Smooth muscle cell (in vitro differentiated cells): ENCODE data around the gene ELOVL7. TPM values are rescaled to one million over a fixed set of nuclear protein-coding genes. Genes with fewer than 3 reads are reported as not detected.

ENCODE experiments used
- DNase-seq: peaks from one replicate; lab custom pipeline; 2025; ENCODE audit not compliant: unreplicated experiment; lab: John Stamatoyannopoulos, UW
- H2AFZ ChIP-seq: fragments of 200-600 bp; sonication (generic); 2 replicates; pipeline ENCODE4 v1.6.0; 2016; ENCODE audit warnings: antibody characterized with exemption, low read depth, mild to moderate bottlenecking
- H3F3A ChIP-seq: fragments of 200-600 bp; sonication (generic); 2 replicates; pipeline ENCODE4 v1.6.0; 2017; ENCODE audit warnings: antibody characterized with exemption, low read depth
- H3K27ac ChIP-seq: fragments of 200-600 bp; sonication (generic); 2 replicates; pipeline ENCODE4 v1.5.1; 2016; ENCODE audit warnings: low read depth, mild to moderate bottlenecking
- H3K27me3 ChIP-seq: fragments of 200-600 bp; sonication (generic); 2 replicates; pipeline ENCODE4 v1.6.1; 2016; ENCODE audit warnings: low read depth, mild to moderate bottlenecking
- H3K36me3 ChIP-seq: fragments of 200-600 bp; sonication (generic); 2 replicates; pipeline ENCODE4 v1.5.1; 2016; ENCODE audit warnings: low read depth
- H3K4me1 ChIP-seq: fragments of 200-600 bp; sonication (generic); 2 replicates; pipeline ENCODE4 v1.5.1; 2016; ENCODE audit warnings: low read depth
- H3K4me2 ChIP-seq: fragments of 200-600 bp; sonication (generic); 2 replicates; pipeline ENCODE4 v1.6.0; 2016; ENCODE audit warnings: mild to moderate bottlenecking
- H3K4me3 ChIP-seq: fragments of 200-600 bp; sonication (generic); 2 replicates; pipeline ENCODE4 v1.5.1; 2016; ENCODE audit warnings: mild to moderate bottlenecking
- H3K79me2 ChIP-seq: fragments of 200-600 bp; sonication (generic); 2 replicates; pipeline ENCODE4 v1.6.0; 2016; ENCODE audit warnings: low read depth, mild to moderate bottlenecking
- H3K9ac ChIP-seq: fragments of 200-600 bp; sonication (generic); 2 replicates; pipeline ENCODE4 v1.6.0; 2016; ENCODE audit warnings: low read depth
- H3K9me3 ChIP-seq: fragments of 200-600 bp; sonication (generic); replicated peaks from 2 replicates; pipeline ENCODE4 v1.5.1; 2016; ENCODE audit warnings: low read depth
- H4K20me1 ChIP-seq: fragments of 200-600 bp; sonication (generic); 2 replicates; pipeline ENCODE4 v1.6.0; 2016; ENCODE audit warnings: low read depth
- WGBS: methylation state at CpG from one replicate; pipeline ENCODE4 v1.1.7; 2016; ENCODE audit warnings: low lambda C conversion rate; 5-methylcytosine and 5-hydroxymethylcytosine counted together
- polyA plus RNA-seq: library from polyadenylated mRNA; unstranded; fragments of >200 nt; fragmentation: Nextera tagmentation; extraction: Ambion mirVana; gene quantifications from 2 replicates; pipeline ENCODE4 v1.2.1, GENCODE V29; 2016
- total RNA-seq: library from RNA; depleted of rRNA; stranded (reverse); fragments of >200 nt; gene quantifications from 2 replicates; pipeline ENCODE4 v1.2.3, GENCODE V29; 2014
- TF ChIP-seq, protein P1 (sequence below): fragments of 200-600 bp; sonication (generic); IDR thresholded peaks from 2 replicates; pipeline ENCODE4 v1.5.1; 2017; ENCODE audit warnings: borderline replicate concordance, mild to moderate bottlenecking, antibody characterized with exemption; ENCODE audit not compliant: insufficient read depth, poor library complexity, severe bottlenecking

The ELOVL7 gene
- total and polyA plus RNA-seq, 2 experiments from 2014 or later, result 1.0 to 5.0 TPM

DNA sequence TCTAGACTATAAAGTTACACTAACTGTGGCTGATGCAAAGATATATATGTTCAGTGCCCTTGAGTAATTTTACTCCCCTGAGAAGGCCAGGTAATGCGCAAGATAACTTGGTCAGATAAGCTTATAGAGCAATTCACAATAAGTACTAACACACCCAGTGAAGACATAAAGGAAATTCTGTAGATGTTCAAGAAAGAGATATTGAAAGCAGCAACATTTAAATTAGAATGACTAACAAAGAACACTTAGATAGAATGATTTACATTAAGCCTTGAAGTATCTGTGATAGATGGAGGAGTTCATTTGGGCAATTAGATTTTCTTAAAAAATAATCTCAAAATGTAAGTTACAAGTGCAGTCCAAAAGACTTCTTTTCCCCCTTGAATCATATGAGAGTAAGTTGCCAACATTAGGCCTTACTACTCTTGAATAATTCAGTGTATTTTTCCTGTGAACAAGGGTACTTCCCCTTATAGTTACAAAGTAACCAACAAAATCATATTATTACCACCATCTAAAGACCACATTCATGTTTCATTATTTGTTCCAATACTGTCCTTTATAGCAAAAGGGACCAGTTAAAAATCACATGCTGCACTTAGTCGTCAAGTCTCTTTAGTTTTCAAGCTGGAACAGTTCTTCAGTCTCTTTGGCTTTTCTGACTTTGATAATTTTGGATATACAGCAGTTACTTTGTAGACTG is 44.4 kb upstream of the ELOVL7 start:
- H3K36me3 ChIP-seq, result no peaks in the 10 kb centered on the region
- no peaks in the 10 kb centered on the region for H3K4me1 ChIP-seq
- H3K27ac ChIP-seq, result no peak overlapping the region
- H3F3A ChIP-seq, result no peaks in the 10 kb centered on the region
- H3K4me3 ChIP-seq, result no peak overlapping the region
- no peaks in the 10 kb centered on the region for H3K27me3 ChIP-seq
- no peak overlapping the region for H2AFZ ChIP-seq
- H3K79me2 ChIP-seq, result no peaks in the 10 kb centered on the region
- TF ChIP-seq, protein P1, sequence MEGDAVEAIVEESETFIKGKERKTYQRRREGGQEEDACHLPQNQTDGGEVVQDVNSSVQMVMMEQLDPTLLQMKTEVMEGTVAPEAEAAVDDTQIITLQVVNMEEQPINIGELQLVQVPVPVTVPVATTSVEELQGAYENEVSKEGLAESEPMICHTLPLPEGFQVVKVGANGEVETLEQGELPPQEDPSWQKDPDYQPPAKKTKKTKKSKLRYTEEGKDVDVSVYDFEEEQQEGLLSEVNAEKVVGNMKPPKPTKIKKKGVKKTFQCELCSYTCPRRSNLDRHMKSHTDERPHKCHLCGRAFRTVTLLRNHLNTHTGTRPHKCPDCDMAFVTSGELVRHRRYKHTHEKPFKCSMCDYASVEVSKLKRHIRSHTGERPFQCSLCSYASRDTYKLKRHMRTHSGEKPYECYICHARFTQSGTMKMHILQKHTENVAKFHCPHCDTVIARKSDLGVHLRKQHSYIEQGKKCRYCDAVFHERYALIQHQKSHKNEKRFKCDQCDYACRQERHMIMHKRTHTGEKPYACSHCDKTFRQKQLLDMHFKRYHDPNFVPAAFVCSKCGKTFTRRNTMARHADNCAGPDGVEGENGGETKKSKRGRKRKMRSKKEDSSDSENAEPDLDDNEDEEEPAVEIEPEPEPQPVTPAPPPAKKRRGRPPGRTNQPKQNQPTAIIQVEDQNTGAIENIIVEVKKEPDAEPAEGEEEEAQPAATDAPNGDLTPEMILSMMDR, result no peak
- H3K9me3 ChIP-seq, result no peaks in the 10 kb centered on the region
- WGBS, result 100% methylated on average over 2 of the region's 2 CpGs
- DNase-seq, result no peak
- no peak overlapping the region for H3K4me2 ChIP-seq
- no peak overlapping the region for H3K9ac ChIP-seq
- no peaks in the 10 kb centered on the region for H4K20me1 ChIP-seq

DNA sequence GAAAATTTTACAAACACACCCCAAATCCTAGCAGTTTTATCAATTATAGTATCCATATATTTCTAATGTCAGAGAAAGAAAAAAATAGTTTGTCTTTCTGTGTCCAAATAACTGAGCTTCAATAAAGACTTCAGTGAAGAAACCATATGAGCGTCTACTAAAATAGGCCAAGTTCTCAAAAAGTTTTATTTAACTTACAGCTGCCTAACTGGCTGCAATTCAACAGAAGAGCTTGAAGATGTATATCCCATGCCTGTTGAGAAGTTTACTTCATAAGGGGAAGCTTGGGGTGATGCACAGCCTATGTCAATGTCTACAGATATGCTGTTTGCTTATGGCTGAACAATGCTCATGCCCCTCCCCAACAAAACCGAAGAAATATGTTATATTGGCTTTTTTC is 43.7 kb upstream of the ELOVL7 start:
- DNase-seq, result no peak
- H3K4me3 ChIP-seq, result no peak overlapping the region
- H3K79me2 ChIP-seq, result no peaks in the 10 kb centered on the region
- no peaks in the 10 kb centered on the region for H3K4me1 ChIP-seq
- no peaks in the 10 kb centered on the region for H3K27me3 ChIP-seq
- no peak overlapping the region for H3K9ac ChIP-seq
- no peaks in the 10 kb centered on the region for H3F3A ChIP-seq
- H3K36me3 ChIP-seq, result no peaks in the 10 kb centered on the region
- no peak overlapping the region for H2AFZ ChIP-seq
- no peaks in the 10 kb centered on the region for H4K20me1 ChIP-seq
- no peaks in the 10 kb centered on the region for H3K9me3 ChIP-seq
- 95% methylated on average over 2 of the region's 2 CpGs for WGBS
- no peak overlapping the region for H3K27ac ChIP-seq
- TF ChIP-seq, protein P1, result no peak
- H3K4me2 ChIP-seq, result no peak overlapping the region

GRCh38 chr5:60887096-60887495 is 43.0 kb upstream of the ELOVL7 start:
- TF ChIP-seq, protein P1, result no peak
- H2AFZ ChIP-seq, result no peak overlapping the region
- no peak overlapping the region for H3K9ac ChIP-seq
- no peak for DNase-seq
- no peak overlapping the region for H3K4me3 ChIP-seq
- H3K9me3 ChIP-seq, result no peaks in the 10 kb centered on the region
- WGBS, result 100% methylated on average over 1 of the region's 1 CpG
- H4K20me1 ChIP-seq, result no peaks in the 10 kb centered on the region
- H3F3A ChIP-seq, result no peaks in the 10 kb centered on the region
- H3K27ac ChIP-seq, result no peak overlapping the region
- H3K4me1 ChIP-seq, result no peaks in the 10 kb centered on the region
- H3K79me2 ChIP-seq, result no peaks in the 10 kb centered on the region
- peaks cover under 1% of the 10 kb centered on the region for H3K36me3 ChIP-seq
- no peaks in the 10 kb centered on the region for H3K27me3 ChIP-seq
- H3K4me2 ChIP-seq, result no peak overlapping the region

GRCh38 chr5:60886158-60886557 is 42.1 kb upstream of the ELOVL7 start:
- WGBS, result 89% methylated on average over 5 of the region's 5 CpGs
- Histone ChIP-seq H3K4me3 (no peak overlapping the region), H3K79me2 (no peaks in the 10 kb centered on the region), H3K27ac (no peak overlapping the region), H3F3A (no peaks in the 10 kb centered on the region), H3K4me1 (no peaks in the 10 kb centered on the region), H3K4me2 (no peak overlapping the region), H2AFZ (no peak overlapping the region), H3K36me3 (peaks cover 3% of the 10 kb centered on the region), H3K27me3 (no peaks in the 10 kb centered on the region), H3K9ac (no peak overlapping the region), H4K20me1 (no peaks in the 10 kb centered on the region), H3K9me3 (no peaks in the 10 kb centered on the region)
- TF ChIP-seq, protein P1, result no peak
- no peak for DNase-seq
